GM21528 (cell line): ENCODE data around the gene DXO.
A peak's percentile ranks its signal among the peaks of the same experiment; 100 is the strongest.
"Not testable (repeated sequence)": the region's sequence is repeated elsewhere in the genome, so short reads cannot be mapped to it uniquely, and the experiment has no call there.

Source experiments
- ATAC-seq: cut with Tn5 transposase; IDR thresholded peaks from one replicate; pipeline ENCODE4 v1.9.1; 2021; ENCODE audit warnings: mild to moderate bottlenecking, moderate library complexity; ENCODE audit not compliant: unreplicated experiment, low FRiP score

DXO gene

GRCh38 chr6:31980195-31980876, 8.4 kb upstream of the DXO start:
- not testable (repeated sequence) for ATAC-seq

- no peak for ATAC-seq
Observed at GRCh38 chr6:31979238-31979898, 7.4 kb upstream of the DXO start.

GRCh38 chr6:31978831-31979230, 6.9 kb upstream of the DXO start:
- ATAC-seq = no peak

- ATAC-seq = no peak
Observed at GRCh38 chr6:31977816-31978431, 6.0 kb upstream of the DXO start.

GRCh38 chr6:31976065-31976464, 4.1 kb upstream of the DXO start:
- ATAC-seq = not testable (repeated sequence)

- ATAC-seq = peak; percentile 2
Observed at GRCh38 chr6:31972709-31973350, 892 bp upstream of the DXO start.

- ATAC-seq = no peak
Observed at GRCh38 chr6:31971279-31971992, 502 bp downstream of the DXO start.

GRCh38 chr6:31970604-31971271, 1.2 kb downstream of the DXO start:
- ATAC-seq = no peak

GRCh38 chr6:31969712-31970603, 2.0 kb downstream of the DXO start:
- ATAC-seq = no peak

GRCh38 chr6:31968791-31969711, 2.9 kb downstream of the DXO start:
- ATAC-seq = no peak

GRCh38 chr6:31968326-31968725, 3.6 kb downstream of the DXO start:
- ATAC-seq = no peak

GRCh38 chr6:31967926-31968320, 4.0 kb downstream of the DXO start:
- ATAC-seq = no peak

- ATAC-seq = no peak
Observed at GRCh38 chr6:31966997-31967925, 4.7 kb downstream of the DXO start.

GRCh38 chr6:31966506-31966905, 5.4 kb downstream of the DXO start:
- ATAC-seq = no peak

- ATAC-seq = no peak
Observed at GRCh38 chr6:31965700-31966099, 6.2 kb downstream of the DXO start.

- no peak for ATAC-seq
Observed at GRCh38 chr6:31963921-31964320, 8.0 kb downstream of the DXO start.

GRCh38 chr6:31961616-31962015, 10.3 kb downstream of the DXO start:
- no peak for ATAC-seq
